ENCODE data around the gene MCCC2. TPM values are rescaled to one million over a fixed set of nuclear protein-coding genes. Genes with fewer than 3 reads are reported as not detected.

The MCCC2 gene
- total and polyA plus RNA-seq, 2 of the 13 experiments (the other 11 are each of a cell fraction or from before 2014, with no cell fraction given): 44.8 to 83.6 TPM

- no peak for TF ChIP-seq JUN (CRISPR knock-in tag; IDR thresholded peaks at IDR 0.05)
- no peak for TF ChIP-seq KLF9 (CRISPR knock-in tag; IDR thresholded peaks at IDR 0.05; ENCODE audit: low read depth)
- no peak for TF ChIP-seq ZNF318 (CRISPR knock-in tag; IDR thresholded peaks at IDR 0.05)
- TF ChIP-seq ZNF431 (CRISPR knock-in tag; IDR thresholded peaks at IDR 0.05; ENCODE audit: borderline replicate concordance, low read depth): no peak
- peak; percentile 62; the same call in 1 of the 2 replicates for TF ChIP-seq SMC3 (IDR thresholded peaks at IDR 0.05; ENCODE audit: low read length)
- no peak for TF ChIP-seq GZF1 (CRISPR knock-in tag; IDR thresholded peaks at IDR 0.05)
- TF ChIP-seq NCOA5 (CRISPR knock-in tag; IDR thresholded peaks at IDR 0.05): no peak
- TF ChIP-seq PHF20 (CRISPR knock-in tag; IDR thresholded peaks at IDR 0.05): no peak
- TF ChIP-seq MXD1 (CRISPR knock-in tag; IDR thresholded peaks at IDR 0.05): no peak
- no peak for TF ChIP-seq SNAPC5 (CRISPR knock-in tag; IDR thresholded peaks at IDR 0.05; ENCODE audit: borderline replicate concordance)
- TF ChIP-seq ZNF121 (CRISPR knock-in tag; IDR thresholded peaks at IDR 0.05): peak; percentile 83; the same call in 1 of the 2 replicates
- no peak for TF ChIP-seq IKZF5 (CRISPR knock-in tag; IDR thresholded peaks at IDR 0.05)
- TF ChIP-seq JUNB (CRISPR knock-in tag; IDR thresholded peaks at IDR 0.05; ENCODE audit: borderline replicate concordance): no peak
- TF ChIP-seq ZFP82 (CRISPR knock-in tag; IDR thresholded peaks at IDR 0.05; ENCODE audit: borderline replicate concordance): no peak
These were observed 71.9 kb downstream of the MCCC2 start (continued) for GRCh38 chr5:71658916-71659662.

All from HepG2 (cell line).